ENCODE measurements around the gene ATG101. TPM values are rescaled to one million over a fixed set of nuclear protein-coding genes. Genes with fewer than 3 reads are reported as not detected.

Gene ATG101
- total and polyA plus RNA-seq, 2 experiments from 2014 or later = 27.7 to 60.3 TPM

GRCh38 chr12:52033446-52034140, 36.2 kb upstream of the ATG101 start:
- peak overlapping the region; percentile 85; the same call in 1 of the 2 replicates for H3K27ac ChIP-seq (ENCODE audit: low read depth)
- peaks cover 51% of the 10 kb centered on the region for H3K27me3 ChIP-seq (ENCODE audit: insufficient read depth)
- H3K9me3 Mint-ChIP-seq = no peaks in the 10 kb centered on the region
- no peak for TF ChIP-seq EZH2 (IDR thresholded peaks at IDR 0.05; ENCODE audit: low read depth, unreplicated experiment)
- TF ChIP-seq STAT1 (IDR thresholded peaks at IDR 0.05; ENCODE audit: unreplicated experiment) = no peak
- TF ChIP-seq ZNF331 (CRISPR knock-in tag; IDR thresholded peaks at IDR 0.05; ENCODE audit: low read depth) = no peak
- TF ChIP-seq JUNB (IDR thresholded peaks at IDR 0.05; ENCODE audit: unreplicated experiment) = no peak
- no peak for TF ChIP-seq NANOG (IDR thresholded peaks at IDR 0.05; ENCODE audit: borderline replicate concordance)
- TF ChIP-seq EZH2phosphoT487 (IDR thresholded peaks at IDR 0.05; ENCODE audit: unreplicated experiment) = no peak
- no peak for TF ChIP-seq ZNF462 (CRISPR knock-in tag; IDR thresholded peaks at IDR 0.05)
- TF ChIP-seq ZNF114 (CRISPR knock-in tag; IDR thresholded peaks at IDR 0.05) = no peak
- no peak for TF ChIP-seq POLR2AphosphoS5 (IDR thresholded peaks at IDR 0.05; ENCODE audit: low read depth)
- TF ChIP-seq REST (IDR thresholded peaks at IDR 0.05; ENCODE audit: unreplicated experiment) = no peak
- no peak for TF ChIP-seq CREB1 (CRISPR knock-in tag; IDR thresholded peaks at IDR 0.05; ENCODE audit: low read depth)
- peak overlapping the region; percentile 65 for H3K4me3 Mint-ChIP-seq
- H3K4me3 ChIP-seq = peak overlapping the region; percentile 49
- peak overlapping the region; percentile 75 for H3K27ac Mint-ChIP-seq
- H3K9me2 ChIP-seq (ENCODE audit: insufficient read depth) = no peaks in the 10 kb centered on the region
- no peak overlapping the region; the same call in 1 of the 2 replicates for H2AFZ ChIP-seq
- peaks cover 39% of the 10 kb centered on the region for H3K4me1 Mint-ChIP-seq
- H3K4me1 ChIP-seq (ENCODE audit: insufficient read depth) = peaks cover 21% of the 10 kb centered on the region
- ATAC-seq (no peak), DNase-seq (ENCODE audit: low spot score) (peak; percentile 32)
- H4K20me1 ChIP-seq (replicated peaks; ENCODE audit: insufficient read depth) = peaks cover 6% of the 10 kb centered on the region; the same call in 1 of the 2 replicates
- H3K79me2 ChIP-seq (replicated peaks; ENCODE audit: insufficient read depth) = peaks cover 6% of the 10 kb centered on the region
- no peaks in the 10 kb centered on the region for H3K36me3 ChIP-seq (ENCODE audit: insufficient read depth)
- peak overlapping the region; percentile 75 for H3K4me2 ChIP-seq
- no peaks in the 10 kb centered on the region for H3K36me3 Mint-ChIP-seq (ENCODE audit: low read depth)
- peaks cover 12% of the 10 kb centered on the region for H3F3A ChIP-seq (replicated peaks; ENCODE audit: low read depth)
- peaks cover 44% of the 10 kb centered on the region for H3K27me3 Mint-ChIP-seq (ENCODE audit: insufficient read depth, low read depth, poor library complexity)
